Activated T-cell treated with anti-CD3 and anti-CD28 coated beads, Interleukin-2, amount 50 U/mL, for 4 hours (primary cell): ENCODE results near the gene STAG1. TPM values are rescaled to one million over a fixed set of nuclear protein-coding genes. Genes with fewer than 3 reads are reported as not detected.
"Not testable (repeated sequence)": the region's sequence is repeated elsewhere in the genome, so short reads cannot be mapped to it uniquely, and the experiment has no call there.

Experiments
- ATAC-seq, 2 donors: fragments of 200-7000 bp; cut with Tn5 transposase; one replicate each; pipeline ENCODE4 v1.10.0; 2021
- DNase-seq: peaks from one replicate; pipeline ENCODE4 v3.0.0-alpha.2; 2020
- H3K27me3 Mint-ChIP-seq: one replicate; pipeline ENCODE4 v1.8.0; 2021; ENCODE audit warnings: low read depth, mixed read lengths
- H3K36me3 Mint-ChIP-seq: one replicate; pipeline ENCODE4 v1.8.0; 2022; ENCODE audit warnings: mixed read lengths; ENCODE audit not compliant: insufficient read depth
- H3K4me1 Mint-ChIP-seq: one replicate; pipeline ENCODE4 v1.8.0; 2021; ENCODE audit warnings: low read depth, mixed read lengths
- H3K4me3 Mint-ChIP-seq: one replicate; pipeline ENCODE4 v1.8.0; 2021; ENCODE audit warnings: mild to moderate bottlenecking, moderate library complexity, mixed read lengths
- H3K9me3 Mint-ChIP-seq: one replicate; pipeline ENCODE4 v1.8.0; 2021; ENCODE audit warnings: mixed read lengths
- total RNA-seq, 3 donors: library from RNA; stranded (reverse); gene quantifications; one replicate each; pipeline ENCODE4 v1.2.1, GENCODE V29; 2021

STAG1 gene
- total RNA-seq, 3 donors from 2014 or later: 44.6 to 46.2 (median 44.6) TPM

DNA sequence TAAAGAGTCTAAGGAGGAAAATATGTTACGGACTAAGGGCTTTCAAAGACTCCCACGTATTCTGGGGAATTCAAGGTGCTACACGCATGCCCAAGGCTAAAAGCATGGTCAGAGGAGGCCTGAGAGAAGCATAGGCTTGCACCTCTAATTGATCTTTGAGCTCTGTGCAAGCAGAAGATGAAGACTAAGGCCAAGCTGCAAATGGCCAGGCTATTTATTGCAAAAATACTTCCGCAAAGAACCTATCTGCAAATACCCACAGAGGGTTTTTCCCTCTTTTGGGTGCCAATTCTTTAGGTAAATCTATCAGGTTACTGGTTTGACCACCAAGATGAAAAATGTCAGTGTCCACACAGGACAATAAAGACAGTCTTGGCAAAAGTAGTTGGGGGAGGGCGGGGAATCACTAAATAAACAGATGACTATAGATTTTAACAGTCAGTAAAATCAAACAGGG, 119.5 kb downstream of the STAG1 start:
- H3K36me3 Mint-ChIP-seq: peaks cover 25% of the 10 kb centered on the region
- peaks cover 9% of the 10 kb centered on the region for H3K9me3 Mint-ChIP-seq
- ATAC-seq (no peak), DNase-seq (no peak)
- no peaks in the 10 kb centered on the region for H3K27me3 Mint-ChIP-seq
- H3K4me1 Mint-ChIP-seq: peaks cover 41% of the 10 kb centered on the region
- H3K4me3 Mint-ChIP-seq: no peak overlapping the region

DNA sequence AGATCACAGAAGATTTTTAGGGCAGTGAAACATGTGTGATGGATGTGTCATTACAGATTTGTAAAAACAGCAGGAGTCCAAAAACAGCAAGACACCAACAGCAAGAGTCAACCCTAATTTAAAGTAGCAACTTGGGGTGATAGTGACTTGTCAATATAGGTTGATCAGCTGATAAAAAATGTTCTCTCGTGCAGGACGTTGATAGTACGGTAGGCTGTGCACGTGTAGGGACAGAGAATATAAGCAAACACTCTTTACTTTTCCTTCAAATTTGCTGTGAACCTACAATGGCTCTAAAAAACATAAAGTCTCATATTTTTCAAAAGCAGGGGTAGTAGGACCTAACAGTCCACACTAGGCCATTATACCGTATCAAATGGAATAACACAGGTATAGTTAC, 120.8 kb downstream of the STAG1 start:
- H3K9me3 Mint-ChIP-seq: peaks cover 9% of the 10 kb centered on the region
- DNase-seq (no peak), ATAC-seq (no peak)
- no peaks in the 10 kb centered on the region for H3K27me3 Mint-ChIP-seq
- H3K4me1 Mint-ChIP-seq: peaks cover 43% of the 10 kb centered on the region
- no peak overlapping the region for H3K4me3 Mint-ChIP-seq
- H3K36me3 Mint-ChIP-seq: peaks cover 24% of the 10 kb centered on the region

DNA sequence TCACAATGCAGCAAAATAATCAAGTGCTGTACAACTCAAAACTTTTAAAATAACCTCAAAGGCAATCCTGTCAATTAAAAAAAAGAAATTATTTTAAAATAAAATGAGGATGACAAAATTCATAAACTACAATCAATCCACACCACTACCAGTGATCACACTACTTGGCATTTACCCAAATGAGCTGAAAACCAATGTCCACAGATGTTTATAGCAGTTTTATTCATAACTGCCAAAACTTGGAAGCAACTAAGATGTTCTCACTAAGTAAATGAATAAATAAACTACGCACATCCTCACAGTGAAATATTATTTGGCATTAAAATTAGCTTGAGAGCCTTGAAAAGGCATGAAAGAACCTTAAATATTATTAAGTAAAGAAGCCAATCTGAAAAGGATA, 121.3 kb downstream of the STAG1 start:
- ATAC-seq (no peak), DNase-seq (no peak)
- Mint-ChIP-seq H3K27me3 (no peaks in the 10 kb centered on the region), H3K9me3 (peaks cover 9% of the 10 kb centered on the region), H3K4me1 (peaks cover 44% of the 10 kb centered on the region), H3K4me3 (no peak overlapping the region), H3K36me3 (peaks cover 24% of the 10 kb centered on the region)

DNA sequence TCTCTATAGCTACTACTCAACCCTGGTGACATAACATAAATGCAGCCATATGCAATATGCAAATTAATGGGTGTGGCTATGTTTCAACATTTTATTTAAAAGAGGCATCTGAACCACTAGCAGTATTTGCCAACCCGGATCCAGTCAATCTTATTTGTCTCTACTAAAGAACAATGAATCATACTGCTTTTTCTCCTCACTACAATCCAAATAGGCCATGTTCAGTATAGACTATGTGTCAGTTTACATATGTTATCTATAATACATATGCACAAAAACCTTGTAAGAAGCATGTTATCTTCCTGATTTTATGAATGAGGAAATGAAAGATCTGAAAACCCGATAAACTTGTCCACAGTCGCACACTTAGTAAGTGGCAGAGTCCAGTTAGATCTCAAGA, 125.7 kb downstream of the STAG1 start:
- DNase-seq (no peak), ATAC-seq (no peak)
- no peaks in the 10 kb centered on the region for H3K27me3 Mint-ChIP-seq
- peaks cover 23% of the 10 kb centered on the region for H3K4me1 Mint-ChIP-seq
- peaks cover 31% of the 10 kb centered on the region for H3K36me3 Mint-ChIP-seq
- peaks cover 9% of the 10 kb centered on the region for H3K9me3 Mint-ChIP-seq
- no peak overlapping the region for H3K4me3 Mint-ChIP-seq

GRCh38 chr3:136624894-136625815, 127.0 kb downstream of the STAG1 start:
- ATAC-seq (no peak), DNase-seq (no peak)
- Mint-ChIP-seq H3K4me1 (peaks cover 20% of the 10 kb centered on the region), H3K9me3 (peaks cover 9% of the 10 kb centered on the region), H3K27me3 (no peaks in the 10 kb centered on the region), H3K4me3 (no peak overlapping the region), H3K36me3 (peaks cover 36% of the 10 kb centered on the region)

DNA sequence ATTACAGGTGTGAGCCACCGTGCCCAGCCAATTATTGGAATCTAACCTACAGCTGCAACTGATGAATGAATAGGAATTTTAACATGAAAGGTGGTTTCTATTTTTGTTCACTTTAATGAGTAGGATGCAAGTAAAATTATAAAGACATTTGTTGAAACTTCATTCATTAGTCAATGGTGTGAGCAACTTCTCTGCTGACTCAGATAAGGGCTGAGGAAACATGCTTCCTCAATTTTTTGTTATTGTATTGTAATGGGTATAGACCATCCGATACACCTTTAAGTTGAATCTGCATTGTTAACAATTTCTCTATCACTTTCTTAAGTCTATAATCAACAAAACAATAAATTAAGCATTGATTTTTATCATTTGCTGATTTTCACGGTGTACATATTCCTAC, 127.8 kb downstream of the STAG1 start:
- H3K27me3 Mint-ChIP-seq: no peaks in the 10 kb centered on the region
- H3K9me3 Mint-ChIP-seq: peaks cover 9% of the 10 kb centered on the region
- H3K4me3 Mint-ChIP-seq: no peak overlapping the region
- peaks cover 33% of the 10 kb centered on the region for H3K36me3 Mint-ChIP-seq
- DNase-seq: no peak
- no peak for ATAC-seq
- peaks cover 20% of the 10 kb centered on the region for H3K4me1 Mint-ChIP-seq

- no peak for DNase-seq
- ATAC-seq: no peak
- H3K27me3 Mint-ChIP-seq: no peaks in the 10 kb centered on the region
- no peak overlapping the region for H3K4me3 Mint-ChIP-seq
- H3K36me3 Mint-ChIP-seq: peaks cover 30% of the 10 kb centered on the region
- no peaks in the 10 kb centered on the region for H3K9me3 Mint-ChIP-seq
- peaks cover 15% of the 10 kb centered on the region for H3K4me1 Mint-ChIP-seq
Measured at GRCh38 chr3:136621628-136622027, 130.6 kb downstream of the STAG1 start.

- no peak for DNase-seq
- Mint-ChIP-seq H3K9me3 (no peaks in the 10 kb centered on the region), H3K36me3 (peaks cover 33% of the 10 kb centered on the region), H3K4me3 (no peak overlapping the region), H3K27me3 (no peaks in the 10 kb centered on the region), H3K4me1 (peaks cover 12% of the 10 kb centered on the region)
- ATAC-seq: no peak
Measured at GRCh38 chr3:136620436-136620835, 131.7 kb downstream of the STAG1 start.

DNA sequence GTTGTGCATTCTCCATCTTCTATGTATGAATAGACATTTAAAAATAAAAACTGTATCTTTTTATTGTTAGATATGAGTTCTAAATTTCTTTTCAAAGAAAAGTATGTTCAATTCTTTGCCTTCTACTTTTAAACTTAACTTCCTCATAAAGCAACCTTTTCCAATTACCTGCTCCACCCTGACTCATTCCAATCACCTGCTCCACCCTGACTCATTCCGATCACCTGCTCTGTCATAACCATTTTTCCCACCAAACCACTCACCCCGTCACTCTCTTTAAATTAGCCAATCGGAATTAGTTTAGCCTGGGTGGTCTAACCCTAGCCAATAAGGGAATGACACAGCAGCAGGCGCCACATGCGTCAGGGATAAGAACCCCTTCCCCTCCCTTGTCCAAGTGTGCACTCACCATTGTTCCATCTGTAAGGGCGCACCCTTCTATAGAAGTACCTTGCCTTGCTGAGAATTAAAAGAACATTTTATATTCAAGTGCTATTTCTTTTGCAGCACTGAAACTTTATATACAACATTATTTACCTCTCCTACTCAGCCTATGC, 134.1 kb downstream of the STAG1 start:
- not testable (repeated sequence) for H3K4me1 Mint-ChIP-seq, H3K4me3 Mint-ChIP-seq, H3K9me3 Mint-ChIP-seq, DNase-seq, H3K27me3 Mint-ChIP-seq, ATAC-seq
- H3K36me3 Mint-ChIP-seq: peaks cover 30% of the 10 kb centered on the region

- Mint-ChIP-seq H3K4me3 (no peak overlapping the region), H3K27me3 (no peaks in the 10 kb centered on the region), H3K9me3 (no peaks in the 10 kb centered on the region), H3K4me1 (peaks cover 4% of the 10 kb centered on the region), H3K36me3 (peaks cover 26% of the 10 kb centered on the region)
- DNase-seq (no peak), ATAC-seq (no peak)
Measured at GRCh38 chr3:136617198-136617597, 135.0 kb downstream of the STAG1 start.

DNA sequence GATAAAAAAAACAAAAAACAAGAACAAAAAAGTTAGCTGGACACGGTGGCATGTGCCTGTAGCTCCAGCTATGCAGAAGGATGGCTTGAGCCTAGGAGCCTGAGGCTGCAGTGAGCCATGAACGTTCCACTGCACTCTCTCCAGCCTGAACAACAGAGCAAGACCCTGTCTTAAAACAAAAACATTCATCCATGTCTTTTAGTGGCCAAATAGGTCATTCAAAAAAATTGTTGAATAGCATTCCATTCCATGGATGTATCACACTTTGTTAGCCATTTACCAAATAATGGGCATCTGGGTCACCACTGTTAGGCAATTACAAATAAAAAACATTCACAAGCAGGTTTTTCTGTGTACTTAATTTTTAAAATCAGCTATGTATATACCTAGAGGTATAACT, 139.7 kb downstream of the STAG1 start:
- Mint-ChIP-seq H3K4me1 (no peaks in the 10 kb centered on the region), H3K36me3 (peaks cover 7% of the 10 kb centered on the region), H3K9me3 (no peaks in the 10 kb centered on the region), H3K4me3 (no peak overlapping the region), H3K27me3 (no peaks in the 10 kb centered on the region)
- DNase-seq: no peak
- ATAC-seq: no peak

- Mint-ChIP-seq H3K36me3 (peaks cover 19% of the 10 kb centered on the region), H3K4me1 (peaks cover 2% of the 10 kb centered on the region), H3K27me3 (no peaks in the 10 kb centered on the region), H3K4me3 (no peak overlapping the region), H3K9me3 (no peaks in the 10 kb centered on the region)
- no peak for ATAC-seq
- no peak for DNase-seq
Measured at GRCh38 chr3:136606990-136607389, 145.2 kb downstream of the STAG1 start.

DNA sequence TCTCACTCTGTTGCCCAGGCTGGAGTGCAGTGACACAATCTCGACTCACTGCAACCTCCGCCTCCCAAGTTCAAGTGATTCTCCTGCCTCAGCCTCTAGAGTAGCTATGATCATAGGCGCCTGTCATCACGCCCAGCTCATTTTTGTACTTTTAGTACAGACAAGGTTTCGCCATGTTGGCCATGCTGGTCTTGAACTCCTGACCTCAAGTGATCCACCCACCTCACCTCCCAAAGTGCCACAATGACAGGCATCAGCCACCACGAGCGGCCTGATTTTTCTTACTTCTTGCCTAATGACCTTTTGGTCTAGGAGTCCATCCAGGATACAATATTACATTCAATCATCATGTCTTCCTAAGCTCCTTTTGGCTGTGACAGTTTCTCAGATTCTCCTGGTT, 146.0 kb downstream of the STAG1 start:
- not testable (repeated sequence) for DNase-seq, H3K4me1 Mint-ChIP-seq, ATAC-seq, H3K27me3 Mint-ChIP-seq, H3K9me3 Mint-ChIP-seq, H3K4me3 Mint-ChIP-seq
- H3K36me3 Mint-ChIP-seq: peaks cover 22% of the 10 kb centered on the region

GRCh38 chr3:136604961-136605360, 147.2 kb downstream of the STAG1 start:
- Mint-ChIP-seq H3K27me3 (no peaks in the 10 kb centered on the region), H3K4me3 (no peak overlapping the region), H3K4me1 (peaks cover 5% of the 10 kb centered on the region), H3K36me3 (peaks cover 27% of the 10 kb centered on the region), H3K9me3 (no peaks in the 10 kb centered on the region)
- DNase-seq (no peak), ATAC-seq (no peak)

DNA sequence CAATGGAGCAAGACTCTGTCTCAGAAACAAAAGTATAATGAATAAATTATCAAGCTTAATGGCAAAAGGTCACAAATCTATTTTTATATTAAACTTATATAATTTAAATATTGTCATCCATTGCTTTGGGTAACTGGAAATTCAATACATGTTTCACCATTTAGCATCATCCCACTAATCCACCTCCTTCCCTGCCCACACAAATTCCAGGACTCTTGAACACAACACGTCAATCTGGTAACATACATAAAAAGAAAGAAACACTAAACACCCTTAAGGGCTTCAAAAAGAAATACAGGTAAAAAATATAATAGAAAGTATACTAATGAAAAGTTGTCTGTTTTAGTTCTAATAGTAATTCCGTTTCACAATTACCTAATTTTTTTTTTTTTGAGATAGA, 149.4 kb downstream of the STAG1 start:
- DNase-seq (no peak), ATAC-seq (no peak)
- H3K4me3 Mint-ChIP-seq: no peak overlapping the region
- peaks cover 13% of the 10 kb centered on the region for H3K4me1 Mint-ChIP-seq
- no peaks in the 10 kb centered on the region for H3K27me3 Mint-ChIP-seq
- peaks cover 32% of the 10 kb centered on the region for H3K36me3 Mint-ChIP-seq
- H3K9me3 Mint-ChIP-seq: no peaks in the 10 kb centered on the region
